ENCODE results near the gene NUDT4.

DNA sequence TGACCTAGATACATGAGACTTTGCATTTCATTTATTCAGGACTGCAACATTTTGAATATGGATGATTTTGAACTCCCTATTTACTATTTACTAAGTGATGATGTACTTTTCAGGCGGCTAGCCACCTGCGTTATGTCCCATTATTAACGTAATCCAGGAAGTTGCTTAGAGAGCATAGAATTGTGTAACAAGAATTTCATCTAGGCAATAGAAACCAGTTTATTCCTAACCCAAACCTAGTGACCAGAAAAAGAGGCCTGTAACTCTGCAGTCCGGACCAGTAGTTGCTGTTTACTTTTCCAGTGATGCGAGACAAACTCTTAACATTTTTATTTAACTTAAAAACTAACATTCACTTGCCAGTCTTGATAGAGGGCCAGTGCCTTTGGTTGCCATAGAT, 12.3 kb downstream of the NUDT4 start:
- TF ChIP-seq, protein P1, sequence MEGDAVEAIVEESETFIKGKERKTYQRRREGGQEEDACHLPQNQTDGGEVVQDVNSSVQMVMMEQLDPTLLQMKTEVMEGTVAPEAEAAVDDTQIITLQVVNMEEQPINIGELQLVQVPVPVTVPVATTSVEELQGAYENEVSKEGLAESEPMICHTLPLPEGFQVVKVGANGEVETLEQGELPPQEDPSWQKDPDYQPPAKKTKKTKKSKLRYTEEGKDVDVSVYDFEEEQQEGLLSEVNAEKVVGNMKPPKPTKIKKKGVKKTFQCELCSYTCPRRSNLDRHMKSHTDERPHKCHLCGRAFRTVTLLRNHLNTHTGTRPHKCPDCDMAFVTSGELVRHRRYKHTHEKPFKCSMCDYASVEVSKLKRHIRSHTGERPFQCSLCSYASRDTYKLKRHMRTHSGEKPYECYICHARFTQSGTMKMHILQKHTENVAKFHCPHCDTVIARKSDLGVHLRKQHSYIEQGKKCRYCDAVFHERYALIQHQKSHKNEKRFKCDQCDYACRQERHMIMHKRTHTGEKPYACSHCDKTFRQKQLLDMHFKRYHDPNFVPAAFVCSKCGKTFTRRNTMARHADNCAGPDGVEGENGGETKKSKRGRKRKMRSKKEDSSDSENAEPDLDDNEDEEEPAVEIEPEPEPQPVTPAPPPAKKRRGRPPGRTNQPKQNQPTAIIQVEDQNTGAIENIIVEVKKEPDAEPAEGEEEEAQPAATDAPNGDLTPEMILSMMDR (IDR thresholded peaks at IDR 0.05): no peak
- TF ChIP-seq POLR2A (IDR thresholded peaks at IDR 0.05) (no peak), EP300 (IDR thresholded peaks at IDR 0.05) (no peak)

Measured in tibial nerve (tissue), 4 donors.